B cell (primary cell): ENCODE measurements around the gene WRAP73. TPM values are rescaled to one million over a fixed set of nuclear protein-coding genes. Genes with fewer than 3 reads are reported as not detected.

Experiments
- ATAC-seq: fragments of 200-7000 bp; cut with Tn5 transposase; one replicate; pipeline ENCODE4 v1.10.0; 2021; ENCODE audit warnings: low read depth, mild to moderate bottlenecking, moderate number of reproducible peaks, moderate library complexity
- CTCF ChIA-PET: fragments of 350-600 bp; sonication (Branson Sonifier 250); formaldehyde crosslinking; loops from one replicate; lab custom pipeline; 2021; ENCODE audit warnings: antibody characterized with exemption, inconsistent platforms; lab: Charles Lee
- POLR2A ChIA-PET: fragments of 350-600 bp; sonication (Branson Sonifier 250); formaldehyde crosslinking; loops from one replicate; lab custom pipeline; 2021; ENCODE audit warnings: antibody characterized with exemption; lab: Charles Lee
- DNase-seq: peaks from one replicate; pipeline ENCODE4 v3.0.0; 2013
- H2AFZ ChIP-seq: 2 replicates; pipeline ENCODE4 v1.6.1; 2012; ENCODE audit warnings: mild to moderate bottlenecking, low read depth, low read length; ENCODE audit not compliant: insufficient read depth, poor library complexity, severe bottlenecking
- H3K27ac ChIP-seq, 2 donors: 1 replicate in 1 of 2; 2 replicates in 1 of 2; pipeline ENCODE4 v1.5.1; 2012 to 2013; ENCODE audit warnings: low read length in 2 of 2, mild to moderate bottlenecking in 2 of 2, moderate library complexity in 1 of 2
- H3K27me3 ChIP-seq, 4 experiments: fragments of 200-600 bp in 1 of 4; sonication (generic) in 1 of 4; replicated peaks in 1 of 4; 1 replicate in 2 of 4; 2 replicates in 2 of 4; pipeline versions ENCODE4 v1.6.1 to v1.7.0; 2013 to 2016; ENCODE audit warnings: low read length in 3 of 4, mild to moderate bottlenecking in 2 of 4, mixed read lengths in 1 of 4, moderate library complexity in 1 of 4; ENCODE audit not compliant: insufficient read depth in 4 of 4, control insufficient read depth in 3 of 4; ENCODE audit errors: control extremely low read depth in 1 of 4
- H3K36me3 ChIP-seq, 2 experiments: replicated peaks in 1 of 2; 1 replicate in 1 of 2; 2 replicates in 1 of 2; pipeline versions ENCODE4 v1.6.1 to v1.7.1; 2013; ENCODE audit warnings: low read length in 1 of 2; ENCODE audit not compliant: insufficient read depth in 2 of 2, control insufficient read depth in 1 of 2; ENCODE audit errors: control extremely low read depth in 1 of 2, extremely low read depth in 1 of 2
- H3K4me1 ChIP-seq, 2 donors: fragments of 200-600 bp in 1 of 2; sonication (generic) in 1 of 2; 1 replicate in 1 of 2; 2 replicates in 1 of 2; pipeline versions ENCODE4 v1.5.1 to v1.6.1; 2013 to 2017; ENCODE audit warnings: low read length in 2 of 2; ENCODE audit not compliant: control insufficient read depth in 2 of 2, insufficient read depth in 2 of 2
- H3K4me2 ChIP-seq: replicated peaks from 2 replicates; pipeline ENCODE3; 2012; ENCODE audit warnings: mild to moderate bottlenecking, low read depth, low read length; ENCODE audit not compliant: poor library complexity, severe bottlenecking
- H3K4me3 ChIP-seq, 5 experiments: fragments of 200-600 bp in 1 of 5; sonication (generic) in 1 of 5; 1 replicate in 3 of 5; 2 replicates in 2 of 5; pipeline versions ENCODE4 v1.5.1 to v1.7.0; 2011 to 2016; ENCODE audit warnings: low read length in 4 of 5, mild to moderate bottlenecking in 4 of 5, low read depth in 2 of 5, control low read depth in 1 of 5, moderate library complexity in 1 of 5; ENCODE audit not compliant: insufficient read depth in 1 of 5; ENCODE audit errors: control extremely low read depth in 1 of 5, extremely low read depth in 1 of 5
- H3K79me2 ChIP-seq: fragments of 200-600 bp; sonication (generic); one replicate; pipeline ENCODE4 v1.6.0; 2016; ENCODE audit warnings: low read length; ENCODE audit not compliant: control insufficient read depth, insufficient read depth
- H3K9ac ChIP-seq: fragments of 200-600 bp; sonication (generic); 2 replicates; pipeline ENCODE4 v1.6.1; 2017; ENCODE audit warnings: mild to moderate bottlenecking, low read length, moderate library complexity
- H3K9me3 ChIP-seq, 3 donors: one replicate each; pipeline versions ENCODE4 v1.6.1 to v1.7.1; 2013; ENCODE audit warnings: low read length in 2 of 3; ENCODE audit not compliant: control insufficient read depth in 2 of 3, insufficient read depth in 1 of 3; ENCODE audit errors: control extremely low read depth in 1 of 3
- H4K20me1 ChIP-seq: 2 replicates; pipeline ENCODE4 v1.6.0; 2012; ENCODE audit warnings: mild to moderate bottlenecking, low read length; ENCODE audit not compliant: insufficient read depth, control insufficient read depth, poor library complexity, severe bottlenecking
- H3K27ac Mint-ChIP-seq: one replicate; pipeline ENCODE4 v1.8.0; 2021; ENCODE audit warnings: mixed read lengths
- H3K27me3 Mint-ChIP-seq: one replicate; pipeline ENCODE4 v1.8.0; 2021; ENCODE audit warnings: mixed read lengths
- H3K4me1 Mint-ChIP-seq: one replicate; pipeline ENCODE4 v1.8.0; 2021; ENCODE audit warnings: mixed read lengths
- H3K4me3 Mint-ChIP-seq: one replicate; pipeline ENCODE4 v1.8.0; 2021; ENCODE audit warnings: mixed read lengths
- H3K9me3 Mint-ChIP-seq: one replicate; pipeline ENCODE4 v1.8.0; 2022; ENCODE audit warnings: mixed read lengths; ENCODE audit not compliant: insufficient read depth
- EZH2 ChIP-seq: IDR thresholded peaks from 2 replicates; pipeline ENCODE4 v1.6.1; 2012; ENCODE audit warnings: borderline replicate concordance, low read depth, mild to moderate bottlenecking, moderate library complexity, low read length; ENCODE audit not compliant: insufficient read depth, poor library complexity, severe bottlenecking
- WGBS: methylation state at CpG from one replicate; pipeline ENCODE4 v1.1.5; 2013; ENCODE audit warnings: missing lambda C conversion rate; ENCODE audit not compliant: insufficient coverage; 5-methylcytosine and 5-hydroxymethylcytosine counted together
- intact Hi-C: fragments of 100-400 bp; cut with micrococcal nuclease; formaldehyde crosslinking; loops from one replicate; pipeline ENCODE4 v1.10.0; 2022
- polyA plus RNA-seq: library from polyadenylated mRNA; depleted of rRNA; stranded (reverse); fragments of >200 nt; gene quantifications from 2 replicates; pipeline ENCODE4 v1.2.3, GENCODE V29; 2012
- total RNA-seq, 2 donors: library from RNA; stranded (reverse); fragments of 120-200 nt in 1 of 2; gene quantifications; 1 replicate in 1 of 2; 2 replicates in 1 of 2; pipeline versions ENCODE4 v1.2.3 to v1.2.4, GENCODE V29; 2013 to 2022
- TF ChIP-seq, protein P1 (sequence below): fragments of 200-600 bp; IDR thresholded peaks from one replicate; pipeline ENCODE4 v1.8.0; 2022; ENCODE audit warnings: antibody characterized with exemption, mild to moderate bottlenecking

Gene WRAP73
- total and polyA plus RNA-seq, 2 donors (not counting 1 experiment from before 2014, with no cell fraction given): 37.1 to 68.5 TPM

DNA sequence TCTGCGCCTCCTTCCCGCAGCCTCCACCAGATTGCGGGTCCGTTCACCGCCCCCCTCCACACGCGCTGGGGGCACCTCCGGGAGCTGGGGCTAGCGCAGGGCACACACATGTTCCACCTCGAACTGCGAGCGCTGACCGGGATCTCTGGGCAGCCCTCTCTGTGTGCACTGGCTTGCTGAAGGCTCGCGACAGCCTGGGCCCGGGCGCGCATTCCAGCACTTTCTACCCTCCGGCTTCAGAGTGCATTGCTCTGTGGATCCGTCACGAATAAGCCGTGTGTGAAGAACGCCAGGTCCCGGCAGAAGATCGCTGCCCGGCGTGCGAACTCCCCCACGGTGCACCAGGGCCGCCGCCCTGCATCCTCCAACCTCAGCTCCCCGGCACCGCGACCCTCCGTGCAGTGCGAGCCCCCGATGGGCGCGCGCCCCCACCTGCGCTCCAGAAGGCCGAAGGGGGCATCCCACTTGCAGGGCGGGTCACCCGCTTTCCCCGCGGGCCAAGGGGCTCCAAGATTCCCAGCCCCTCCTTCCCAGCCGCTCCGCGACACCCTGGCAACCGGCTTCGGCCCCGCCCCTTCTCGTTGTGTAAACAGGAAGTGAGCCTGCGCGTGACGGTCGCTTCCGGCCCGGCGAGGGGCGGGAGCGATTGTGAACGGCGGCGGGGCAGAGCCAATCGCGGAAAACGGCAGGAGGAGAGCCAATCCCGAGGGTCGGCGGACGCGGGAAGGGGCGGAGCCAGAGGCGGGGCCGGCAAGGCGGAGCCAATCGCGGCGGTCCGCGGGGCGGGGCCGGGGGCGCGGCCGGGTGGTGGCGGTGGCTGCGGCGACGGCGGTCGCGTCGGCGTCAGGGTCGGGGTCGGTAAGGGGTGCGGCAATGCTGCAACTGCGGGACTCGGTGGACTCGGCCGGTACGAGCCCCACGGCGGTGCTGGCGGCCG lies 25.4 kb downstream of the WRAP73 start, which contains the start of gene TPRG1L:
TSS of gene TPRG1L (plus strand) at position 816 of the 937 bp plus-strand sequence. CDS start at position 874, 58 bp downstream.
- DNase-seq (peak; percentile 99), ATAC-seq (peak; percentile 98)
- Histone ChIP-seq H3K4me2 (peak within 1 kb of the TSS; percentile 94), H3K79me2 (peaks cover 12% of the 10 kb centered on the region), H3K9ac (peak within 1 kb of the TSS; percentile 89), H3K9me3 (no peaks in the 10 kb centered on the region), H4K20me1 (peaks cover 5% of the 10 kb centered on the region), H3K4me3 (peak within 1 kb of the TSS; percentile 58 to 97 (median 88)), H3K4me1 (peaks cover 18 to 29% of the 10 kb centered on the region in 2 donors), H2AFZ (peak within 1 kb of the TSS; percentile 98), H3K27me3 (no peaks in the 10 kb centered on the region), H3K27ac (peak within 1 kb of the TSS; percentile 63 to 71), H3K36me3 (peaks cover 0 to 23% of the 10 kb centered on the region in 2 experiments)
- Mint-ChIP-seq H3K9me3 (no peaks in the 10 kb centered on the region), H3K27ac (peak within 1 kb of the TSS; percentile 92), H3K27me3 (no peaks in the 10 kb centered on the region), H3K4me3 (peak within 1 kb of the TSS; percentile 93), H3K4me1 (peaks cover 48% of the 10 kb centered on the region)
- TF ChIP-seq, protein P1, sequence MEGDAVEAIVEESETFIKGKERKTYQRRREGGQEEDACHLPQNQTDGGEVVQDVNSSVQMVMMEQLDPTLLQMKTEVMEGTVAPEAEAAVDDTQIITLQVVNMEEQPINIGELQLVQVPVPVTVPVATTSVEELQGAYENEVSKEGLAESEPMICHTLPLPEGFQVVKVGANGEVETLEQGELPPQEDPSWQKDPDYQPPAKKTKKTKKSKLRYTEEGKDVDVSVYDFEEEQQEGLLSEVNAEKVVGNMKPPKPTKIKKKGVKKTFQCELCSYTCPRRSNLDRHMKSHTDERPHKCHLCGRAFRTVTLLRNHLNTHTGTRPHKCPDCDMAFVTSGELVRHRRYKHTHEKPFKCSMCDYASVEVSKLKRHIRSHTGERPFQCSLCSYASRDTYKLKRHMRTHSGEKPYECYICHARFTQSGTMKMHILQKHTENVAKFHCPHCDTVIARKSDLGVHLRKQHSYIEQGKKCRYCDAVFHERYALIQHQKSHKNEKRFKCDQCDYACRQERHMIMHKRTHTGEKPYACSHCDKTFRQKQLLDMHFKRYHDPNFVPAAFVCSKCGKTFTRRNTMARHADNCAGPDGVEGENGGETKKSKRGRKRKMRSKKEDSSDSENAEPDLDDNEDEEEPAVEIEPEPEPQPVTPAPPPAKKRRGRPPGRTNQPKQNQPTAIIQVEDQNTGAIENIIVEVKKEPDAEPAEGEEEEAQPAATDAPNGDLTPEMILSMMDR: no peak
- TF ChIP-seq EZH2: no peak
- under 1% methylated on average over 108 of the region's 108 CpGs for WGBS
- CTCF ChIA-PET: interaction anchor here (1.1 to 1.7 kb wide), 3 partner anchors 9 to 59 kb away, joined by 3 to 6 read pairs (median 6); no protein-coding TSS in a partner anchor
- POLR2A ChIA-PET: interaction anchor here (0.6 kb wide), 1 partner anchor 276 kb away, joined by 3 read pairs; the partner anchor contains the start of gene C1orf174
- intact Hi-C loops: loop anchor here (1.0 to 10.0 kb wide), 9 partner anchors 26 to 1210 kb away; partner anchors contain the start of genes C1orf174, CEP104, DFFB and LRRC47
